PC-3 (cell line): ENCODE measurements around the gene C1QL2. TPM values are rescaled to one million over a fixed set of nuclear protein-coding genes. Genes with fewer than 3 reads are reported as not detected.

Experiments used
- ATAC-seq: fragments of 200-7000 bp; cut with Tn5 transposase; 2 replicates; pipeline ENCODE4 v1.9.1; 2020; ENCODE audit warnings: mild to moderate bottlenecking, moderate library complexity
- BruUV-seq: library from RNA; stranded (reverse); fragments of 400-500 nt; replicated peaks from 2 replicates; lab custom pipeline; 2021; lab: Mats Ljungman, UMichigan
- CTCF ChIA-PET: fragments of 300-600 bp; sonication (Branson Sonifier 250); formaldehyde crosslinking; loops from one replicate; lab custom pipeline; 2022; ENCODE audit warnings: antibody characterized with exemption; lab: Charles Lee
- POLR2A ChIA-PET: fragments of 300-600 bp; sonication (Branson Sonifier 250); formaldehyde crosslinking; loops from one replicate; lab custom pipeline; 2022; ENCODE audit warnings: antibody characterized with exemption; ENCODE audit not compliant: unreplicated experiment; lab: Charles Lee
- DNase-seq: peaks from one replicate; pipeline ENCODE4 v3.0.0-alpha.2; 2015
- H2AFZ ChIP-seq: fragments of 300-600 bp; sonication (generic); 2 replicates; pipeline ENCODE4 v1.6.0; 2016; ENCODE audit warnings: antibody characterized with exemption, low read length
- H3F3A ChIP-seq: fragments of 300-600 bp; sonication (generic); one replicate; pipeline ENCODE4 v1.6.0; 2017; ENCODE audit warnings: antibody characterized with exemption, low read length, control low read depth, mild to moderate bottlenecking; ENCODE audit not compliant: unreplicated experiment
- H3K27ac ChIP-seq: fragments of 300-600 bp; sonication (generic); 2 replicates; pipeline ENCODE4 v1.5.1; 2016; ENCODE audit warnings: mild to moderate bottlenecking, low read length
- H3K27me3 ChIP-seq: fragments of 300-600 bp; sonication (generic); 2 replicates; pipeline ENCODE4 v1.6.1; 2016; ENCODE audit warnings: low read length, mixed read lengths
- H3K36me3 ChIP-seq: fragments of 300-600 bp; sonication (generic); 2 replicates; pipeline ENCODE4 v1.6.1; 2016; ENCODE audit warnings: low read depth, mixed run types, low read length, mixed read lengths
- H3K4me1 ChIP-seq: fragments of 300-600 bp; sonication (generic); 2 replicates; pipeline ENCODE4 v1.5.1; 2016; ENCODE audit warnings: low read length; ENCODE audit not compliant: insufficient read depth
- H3K4me2 ChIP-seq: fragments of 300-600 bp; sonication (generic); 2 replicates; pipeline ENCODE4 v1.6.0; 2016; ENCODE audit warnings: low read length
- H3K4me3 ChIP-seq: fragments of 300-600 bp; sonication (generic); 2 replicates; pipeline ENCODE4 v1.5.1; 2016; ENCODE audit warnings: mild to moderate bottlenecking, low read length, mixed read lengths
- H3K79me2 ChIP-seq: fragments of 300-600 bp; sonication (generic); 2 replicates; pipeline ENCODE4 v1.6.1; 2017; ENCODE audit warnings: low read length, mixed read lengths
- H3K9ac ChIP-seq: fragments of 300-600 bp; sonication (generic); 2 replicates; pipeline ENCODE4 v1.6.0; 2016; ENCODE audit warnings: mild to moderate bottlenecking, low read length
- H3K9me2 ChIP-seq: fragments of 300-600 bp; sonication (generic); replicated peaks from 2 replicates; pipeline ENCODE4 v1.6.1; 2016; ENCODE audit warnings: mixed run types, low read length, mixed read lengths
- H3K9me3 ChIP-seq: fragments of 300-600 bp; sonication (generic); 2 replicates; pipeline ENCODE4 v1.6.1; 2016; ENCODE audit warnings: low read length, mixed read lengths
- H4K20me1 ChIP-seq: fragments of 300-600 bp; sonication (generic); 2 replicates; pipeline ENCODE4 v1.6.1; 2016; ENCODE audit warnings: low read length, mixed read lengths
- EZH2 ChIP-seq: fragments of 300-600 bp; sonication (generic); IDR thresholded peaks from one replicate; pipeline ENCODE4 v1.6.1; 2017; ENCODE audit warnings: antibody characterized with exemption, mild to moderate bottlenecking, low read length; ENCODE audit not compliant: unreplicated experiment
- EZH2phosphoT487 ChIP-seq: fragments of 300-600 bp; sonication (generic); IDR thresholded peaks from 2 replicates; pipeline ENCODE4 v1.6.1; 2018; ENCODE audit warnings: mild to moderate bottlenecking, antibody characterized with exemption, low read length, borderline replicate concordance
- intact Hi-C: fragments of 100-400 bp; cut with micrococcal nuclease; formaldehyde crosslinking; loops from 2 replicates; pipeline ENCODE4 v1.9.0; 2023
- total RNA-seq: library from RNA; depleted of rRNA; stranded (reverse); fragments of >200 nt; gene quantifications from 2 replicates; pipeline ENCODE4 v1.2.3, GENCODE V29; 2014
- TF ChIP-seq, protein P1 (sequence below): fragments of 300-600 bp; sonication (generic); conservative IDR thresholded peaks from 2 replicates; pipeline ENCODE4 v1.5.1; 2017; ENCODE audit warnings: antibody characterized with exemption, low read depth, mild to moderate bottlenecking, low read length

Gene C1QL2
- total RNA-seq, 1 experiment from 2014 or later, result not detected

DNA sequence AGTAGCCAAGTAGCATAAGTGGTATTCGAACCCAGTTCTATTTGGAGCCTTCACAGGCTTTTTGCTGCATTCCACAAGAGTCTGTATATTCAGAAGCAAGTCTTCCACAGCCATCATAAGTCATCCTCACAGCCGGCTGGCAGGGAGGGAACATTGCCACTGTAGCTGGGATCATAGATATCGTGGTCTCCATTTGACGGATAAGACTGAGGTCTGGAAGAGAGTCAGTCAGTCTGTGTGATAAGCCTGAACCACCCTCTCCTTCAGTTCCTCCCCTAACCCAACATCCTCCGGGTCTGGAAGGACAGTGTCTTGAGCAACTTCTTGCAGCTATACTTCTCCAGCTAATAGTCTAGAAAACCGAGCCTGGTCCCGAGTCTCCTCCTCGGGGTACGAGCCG is 17.0 kb upstream of the C1QL2 start:
- CTCF ChIA-PET, result interaction anchor here (0.5 kb wide), 1 partner anchor 293 kb away, joined by 3 read pairs; no protein-coding TSS in a partner anchor
- DNase-seq (no peak), ATAC-seq (no peak)
- Histone ChIP-seq H3K4me2 (no peak overlapping the region), H3K36me3 (no peaks in the 10 kb centered on the region), H4K20me1 (no peaks in the 10 kb centered on the region), H3K9me2 (no peaks in the 10 kb centered on the region), H3K27me3 (no peaks in the 10 kb centered on the region; the same call in 1 of the 2 replicates), H2AFZ (no peak overlapping the region), H3K79me2 (no peaks in the 10 kb centered on the region), H3K27ac (no peak overlapping the region), H3K4me1 (0 out of 2 replicates have a peak, but pooled peaks cover 5% of the 10 kb centered on the region), H3F3A (no peaks in the 10 kb centered on the region), H3K4me3 (no peak overlapping the region), H3K9ac (no peak overlapping the region), H3K9me3 (no peaks in the 10 kb centered on the region)
- TF ChIP-seq, protein P1, sequence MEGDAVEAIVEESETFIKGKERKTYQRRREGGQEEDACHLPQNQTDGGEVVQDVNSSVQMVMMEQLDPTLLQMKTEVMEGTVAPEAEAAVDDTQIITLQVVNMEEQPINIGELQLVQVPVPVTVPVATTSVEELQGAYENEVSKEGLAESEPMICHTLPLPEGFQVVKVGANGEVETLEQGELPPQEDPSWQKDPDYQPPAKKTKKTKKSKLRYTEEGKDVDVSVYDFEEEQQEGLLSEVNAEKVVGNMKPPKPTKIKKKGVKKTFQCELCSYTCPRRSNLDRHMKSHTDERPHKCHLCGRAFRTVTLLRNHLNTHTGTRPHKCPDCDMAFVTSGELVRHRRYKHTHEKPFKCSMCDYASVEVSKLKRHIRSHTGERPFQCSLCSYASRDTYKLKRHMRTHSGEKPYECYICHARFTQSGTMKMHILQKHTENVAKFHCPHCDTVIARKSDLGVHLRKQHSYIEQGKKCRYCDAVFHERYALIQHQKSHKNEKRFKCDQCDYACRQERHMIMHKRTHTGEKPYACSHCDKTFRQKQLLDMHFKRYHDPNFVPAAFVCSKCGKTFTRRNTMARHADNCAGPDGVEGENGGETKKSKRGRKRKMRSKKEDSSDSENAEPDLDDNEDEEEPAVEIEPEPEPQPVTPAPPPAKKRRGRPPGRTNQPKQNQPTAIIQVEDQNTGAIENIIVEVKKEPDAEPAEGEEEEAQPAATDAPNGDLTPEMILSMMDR, result no peak
- TF ChIP-seq EZH2 (no peak), EZH2phosphoT487 (no peak)
- POLR2A ChIA-PET, result no interaction called here
- intact Hi-C loops, result no loop called here
- no TSS peak for BruUV-seq

DNA sequence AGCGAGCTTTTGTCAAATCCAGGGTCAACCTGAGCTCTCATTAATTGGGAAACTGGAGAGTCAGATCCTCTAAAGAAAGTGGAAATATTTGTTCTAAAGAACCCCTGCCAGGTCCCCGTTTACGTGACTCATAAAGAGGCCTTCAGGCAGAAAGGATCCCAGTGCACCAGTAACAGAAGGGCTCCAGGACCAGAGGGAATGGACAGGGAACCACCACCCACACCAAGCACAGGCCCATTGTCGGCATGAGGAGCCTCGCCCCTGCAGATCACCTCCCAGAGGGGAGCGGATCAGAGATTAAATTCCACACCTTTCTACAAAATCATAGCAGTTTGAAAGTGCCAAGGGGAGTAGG is 16.4 kb upstream of the C1QL2 start:
- H3K4me3 ChIP-seq, result no peak overlapping the region
- H3K9me2 ChIP-seq, result no peaks in the 10 kb centered on the region
- no peaks in the 10 kb centered on the region for H4K20me1 ChIP-seq
- no peak overlapping the region for H3K27ac ChIP-seq
- BruUV-seq, result no TSS peak
- no peaks in the 10 kb centered on the region for H3K9me3 ChIP-seq
- no peak overlapping the region for H3K9ac ChIP-seq
- H3K4me1 ChIP-seq, result 0 out of 2 replicates have a peak, but pooled peaks cover 5% of the 10 kb centered on the region
- no peak overlapping the region for H2AFZ ChIP-seq
- H3K27me3 ChIP-seq, result no peaks in the 10 kb centered on the region; the same call in 1 of the 2 replicates
- ATAC-seq (peak; percentile 52), DNase-seq (peak; percentile 33)
- no peaks in the 10 kb centered on the region for H3K36me3 ChIP-seq
- POLR2A ChIA-PET, result no interaction called here
- no peak overlapping the region for H3K4me2 ChIP-seq
- TF ChIP-seq EZH2phosphoT487, result no peak
- intact Hi-C loops, result no loop called here
- H3F3A ChIP-seq, result no peaks in the 10 kb centered on the region
- CTCF ChIA-PET, result interaction anchor here (0.5 kb wide), 1 partner anchor 292 kb away, joined by 3 read pairs; no protein-coding TSS in a partner anchor
- no peaks in the 10 kb centered on the region for H3K79me2 ChIP-seq

DNA sequence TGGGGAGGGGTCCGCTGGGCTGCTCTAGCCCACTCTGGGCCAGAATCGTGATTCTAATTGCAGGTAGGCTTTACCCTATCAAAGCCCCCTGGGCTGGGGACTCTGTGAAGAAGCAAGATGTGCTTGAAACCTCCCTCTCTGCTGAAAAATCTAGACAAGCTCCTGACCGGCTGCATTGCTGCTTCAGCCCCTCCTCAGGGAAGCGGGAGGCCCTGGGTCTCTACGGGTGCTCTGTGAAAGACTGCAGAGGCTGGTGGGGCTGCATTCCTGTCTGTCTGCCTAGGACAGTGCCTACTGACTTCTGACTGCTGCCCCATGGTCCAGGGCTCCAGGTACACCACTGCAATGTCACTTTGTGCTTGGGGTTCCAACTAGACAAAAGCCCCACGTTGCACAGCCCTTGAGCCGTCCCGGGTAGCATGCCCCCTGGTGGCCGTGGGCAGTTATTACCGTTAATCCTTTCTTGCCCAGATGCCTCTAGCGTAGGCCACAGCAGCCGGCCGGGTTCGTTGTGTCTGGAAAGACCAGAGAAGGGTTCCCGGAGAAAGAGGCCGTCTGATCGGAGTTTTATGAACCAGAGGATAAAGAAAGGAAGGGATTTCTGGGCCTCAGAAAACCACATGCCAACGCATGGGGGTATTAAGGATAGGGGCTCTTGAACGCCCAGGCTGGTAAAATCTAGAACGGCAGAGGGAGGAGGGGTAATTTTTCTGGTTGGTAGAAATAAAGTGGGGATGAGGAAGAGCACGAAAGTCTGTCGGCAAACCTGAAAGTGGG is 15.9 kb upstream of the C1QL2 start:
- Histone ChIP-seq H3K4me1 (0 out of 2 replicates have a peak, but pooled peaks cover 2% of the 10 kb centered on the region), H3K9me3 (no peaks in the 10 kb centered on the region), H3F3A (no peaks in the 10 kb centered on the region), H3K27me3 (peaks cover 4% of the 10 kb centered on the region; the same call in 1 of the 2 replicates), H3K9ac (no peak overlapping the region), H3K4me2 (no peak overlapping the region), H3K79me2 (no peaks in the 10 kb centered on the region), H3K36me3 (no peaks in the 10 kb centered on the region), H3K27ac (no peak overlapping the region), H3K4me3 (no peak overlapping the region), H3K9me2 (no peaks in the 10 kb centered on the region), H2AFZ (no peak overlapping the region), H4K20me1 (no peaks in the 10 kb centered on the region)
- ATAC-seq (peak; percentile 86), DNase-seq (peak; percentile 55)
- BruUV-seq, result no TSS peak
- TF ChIP-seq, protein P1, result peak; percentile 89
- TF ChIP-seq EZH2 (no peak), EZH2phosphoT487 (no peak)
- intact Hi-C loops, result no loop called here
- ChIA-PET POLR2A (no interaction called here), CTCF (interaction anchor here (0.5 kb wide), 1 partner anchor 291 kb away, joined by 3 read pairs; no protein-coding TSS in a partner anchor)
